HCT116 (cell line): Measurements from ENCODE around the gene ZNHIT6. TPM values are rescaled to one million over a fixed set of nuclear protein-coding genes. Genes with fewer than 3 reads are reported as not detected.

ENCODE experiments used
- ATAC-seq: fragments of 200-7000 bp; cut with Tn5 transposase; 2 replicates; pipeline ENCODE4 v1.9.1; 2020; ENCODE audit warnings: mild to moderate bottlenecking, moderate library complexity
- BruUV-seq: library from RNA; stranded (reverse); fragments of 400-500 nt; replicated peaks from 2 replicates; lab custom pipeline; 2021; lab: Mats Ljungman, UMichigan
- CTCF ChIA-PET: fragments of 300-600 bp; sonication (Branson Sonifier 250); formaldehyde crosslinking; loops from one replicate; lab custom pipeline; 2021; ENCODE audit warnings: antibody characterized with exemption; lab: Charles Lee
- POLR2A ChIA-PET: fragments of 300-600, 350-600 bp; sonication (Branson Sonifier 250); formaldehyde crosslinking; loops from one replicate; lab custom pipeline; 2021; ENCODE audit warnings: antibody characterized with exemption; lab: Charles Lee
- RAD21 ChIA-PET, 2 experiments: fragments of 300-600 bp; sonication (Branson Sonifier 250); formaldehyde crosslinking; loops; one replicate each; lab custom pipeline; 2023; ENCODE audit warnings: low total read pairs in 2 of 2; ENCODE audit not compliant: uncharacterized antibody in 2 of 2, unreplicated experiment in 2 of 2, low non-redundant PET in 1 of 2; lab: Charles Lee
- DNase-seq: peaks from one replicate; pipeline ENCODE4 v3.0.0-alpha.2; 2010; ENCODE audit warnings: low read depth, low spot score
- H2AFZ ChIP-seq: fragments of 200-600 bp; shearing (Covaris generic), sonication (generic); 2 replicates; pipeline ENCODE4 v1.6.1; 2017; ENCODE audit warnings: low read depth, mixed run types, mixed read lengths, antibody characterized with exemption, low read length; ENCODE audit not compliant: poor library complexity, severe bottlenecking
- H3K27ac ChIP-seq: 2 replicates; pipeline ENCODE4 v1.5.1; 2012; ENCODE audit warnings: low read depth, low read length
- H3K27me3 ChIP-seq: fragments of 200-600 bp; sonication (generic); 2 replicates; pipeline ENCODE4 v1.6.1; 2016; ENCODE audit warnings: mixed run types, low read length, mixed read lengths; ENCODE audit not compliant: insufficient read depth
- H3K36me3 ChIP-seq, 2 experiments: fragments of 200-500 bp in 1 of 2; fragments of 200-600 bp in 1 of 2; sonication (Bioruptor generic) in 1 of 2; sonication (generic) in 1 of 2; 2 replicates each; pipeline versions ENCODE4 v1.5.1 to v1.6.1; 2014 to 2016; ENCODE audit warnings: low read length in 2 of 2, inconsistent platforms in 1 of 2, mixed read lengths in 1 of 2, mixed run types in 1 of 2; ENCODE audit not compliant: insufficient read depth in 2 of 2, control insufficient read depth in 1 of 2
- H3K4me1 ChIP-seq, 2 experiments: fragments of 200-600 bp in 1 of 2; sonication (generic) in 1 of 2; 2 replicates each; pipeline versions ENCODE4 v1.5.1 to v1.6.1; 2012 to 2017; ENCODE audit warnings: low read length in 2 of 2, inconsistent platforms in 1 of 2, mild to moderate bottlenecking in 1 of 2, mixed read lengths in 1 of 2, mixed run types in 1 of 2, moderate library complexity in 1 of 2; ENCODE audit not compliant: insufficient read depth in 2 of 2, control insufficient read depth in 1 of 2
- H3K4me2 ChIP-seq: fragments of 200-600 bp; sonication (generic); 2 replicates; pipeline ENCODE4 v1.6.1; 2017; ENCODE audit warnings: mixed run types, low read length, mixed read lengths
- H3K4me3 ChIP-seq, 2 experiments: fragments of 200-600 bp in 1 of 2; sonication (generic) in 1 of 2; replicated peaks in 1 of 2; 2 replicates each; pipeline ENCODE4 v1.5.1; 2011 to 2016; ENCODE audit warnings: low read length in 2 of 2, control low read depth in 1 of 2, low read depth in 1 of 2, mild to moderate bottlenecking in 1 of 2, mixed read lengths in 1 of 2, mixed run types in 1 of 2
- H3K79me2 ChIP-seq: fragments of 200-600 bp; sonication (generic); 2 replicates; pipeline ENCODE4 v1.6.1; 2017; ENCODE audit warnings: mild to moderate bottlenecking, mixed run types, low read length, moderate library complexity, mixed read lengths; ENCODE audit not compliant: insufficient read depth
- H3K9ac ChIP-seq: fragments of 200-600 bp; sonication (generic); 2 replicates; pipeline ENCODE4 v1.6.1; 2016; ENCODE audit warnings: low read length, mixed read lengths
- H3K9me2 ChIP-seq: fragments of 200-600 bp; sonication (generic), shearing (Covaris generic); 2 replicates; pipeline ENCODE4 v1.6.1; 2017; ENCODE audit warnings: mixed run types, mild to moderate bottlenecking, moderate library complexity; ENCODE audit not compliant: insufficient read depth
- H3K9me3 ChIP-seq, 2 experiments: fragments of 200-500 bp in 1 of 2; fragments of 200-600 bp in 1 of 2; sonication (Bioruptor generic) in 1 of 2; sonication (generic) in 1 of 2; 2 replicates each; pipeline ENCODE4 v1.6.1; 2014 to 2017; ENCODE audit warnings: low read length in 2 of 2, mixed read lengths in 2 of 2, inconsistent platforms in 1 of 2, low read depth in 1 of 2, mild to moderate bottlenecking in 1 of 2, mixed run types in 1 of 2, moderate library complexity in 1 of 2; ENCODE audit not compliant: control insufficient read depth in 1 of 2, insufficient read depth in 1 of 2
- H4K20me1 ChIP-seq: fragments of 200-600 bp; sonication (generic), shearing (Covaris generic); 2 replicates; pipeline ENCODE4 v1.6.1; 2017; ENCODE audit warnings: mixed run types, mild to moderate bottlenecking, moderate library complexity; ENCODE audit not compliant: insufficient read depth
- CBX3 ChIP-seq: IDR thresholded peaks from 2 replicates; pipeline ENCODE4 v1.6.1; 2012; ENCODE audit warnings: low read depth
- CEBPB ChIP-seq: IDR thresholded peaks from 2 replicates; pipeline ENCODE4 v1.6.1; 2012; ENCODE audit warnings: low read depth
- EGR1 ChIP-seq: IDR thresholded peaks from 2 replicates; pipeline ENCODE4 v1.6.1; 2012; ENCODE audit warnings: low read depth
- EZH2 ChIP-seq: fragments of 200-600 bp; sonication (generic); IDR thresholded peaks from 2 replicates; pipeline ENCODE4 v1.6.1; 2017; ENCODE audit warnings: antibody characterized with exemption, mixed run types
- EZH2phosphoT487 ChIP-seq: fragments of 200-600 bp; IDR thresholded peaks from 2 replicates; pipeline ENCODE4 v1.6.1; 2018; ENCODE audit warnings: antibody characterized with exemption, borderline replicate concordance
- FOSL1 ChIP-seq: IDR thresholded peaks from 2 replicates; pipeline ENCODE4 v1.6.1; 2012; ENCODE audit warnings: low read depth
- JUND ChIP-seq: IDR thresholded peaks from 2 replicates; pipeline ENCODE4 v1.6.1; 2012
- POLR2AphosphoS5 ChIP-seq: IDR thresholded peaks from 2 replicates; pipeline ENCODE4 v1.6.1; 2011; ENCODE audit warnings: mild to moderate bottlenecking, low read depth, low read length, moderate library complexity
- RAD21 ChIP-seq: IDR thresholded peaks from 2 replicates; pipeline ENCODE4 v1.6.1; 2012; ENCODE audit warnings: low read depth, mild to moderate bottlenecking
- REST ChIP-seq: IDR thresholded peaks from 2 replicates; pipeline ENCODE4 v1.6.1; 2012; ENCODE audit warnings: low read depth
- SIN3A ChIP-seq: IDR thresholded peaks from 2 replicates; pipeline ENCODE4 v1.6.1; 2012; ENCODE audit warnings: low read depth
- SRF ChIP-seq: IDR thresholded peaks from 2 replicates; pipeline ENCODE4 v1.6.1; 2012; ENCODE audit warnings: low read depth
- TCF7L2 ChIP-seq: IDR thresholded peaks from 2 replicates; pipeline ENCODE4 v1.7.0; 2011; ENCODE audit warnings: borderline replicate concordance, inconsistent platforms; ENCODE audit not compliant: insufficient read depth, insufficient read length; ENCODE audit errors: extremely low read depth
- YY1 ChIP-seq: IDR thresholded peaks from 2 replicates; pipeline ENCODE4 v1.6.1; 2011; ENCODE audit warnings: low read length, low read depth, moderate library complexity, mild to moderate bottlenecking; ENCODE audit not compliant: insufficient replicate concordance; ENCODE audit errors: extremely low read depth
- ZFX ChIP-seq: fragments of 450-650 bp; IDR thresholded peaks from 2 replicates; pipeline ENCODE4 v1.6.1; 2017
- ZNF274 ChIP-seq: fragments of 200-500 bp; sonication (Bioruptor generic); IDR thresholded peaks from 2 replicates; pipeline ENCODE4 v1.6.1; 2014; ENCODE audit warnings: mild to moderate bottlenecking, low read depth, low read length, inconsistent platforms
- intact Hi-C: fragments of 100-400 bp; cut with micrococcal nuclease; formaldehyde crosslinking; loops from 2 replicates; pipeline ENCODE4 v1.10.0; 2022
- total RNA-seq: library from RNA; stranded (reverse); gene quantifications from one replicate; pipeline ENCODE4 v1.2.1, GENCODE V29; 2021; ENCODE audit not compliant: unreplicated experiment
- TF ChIP-seq, protein P1 (sequence below): IDR thresholded peaks from 2 replicates; pipeline ENCODE4 v1.6.1; 2012
- TF ChIP-seq, protein P2 (sequence below): IDR thresholded peaks from 2 replicates; pipeline ENCODE4 v1.6.1; 2011; ENCODE audit warnings: mild to moderate bottlenecking, low read length, moderate library complexity; ENCODE audit not compliant: insufficient replicate concordance; ENCODE audit errors: extremely low read depth
- TF ChIP-seq, protein P3 (sequence below): IDR thresholded peaks from 2 replicates; pipeline ENCODE4 v1.6.1; 2012

The ZNHIT6 gene
- total RNA-seq, 1 experiment from 2014 or later: 18.4 TPM

DNA sequence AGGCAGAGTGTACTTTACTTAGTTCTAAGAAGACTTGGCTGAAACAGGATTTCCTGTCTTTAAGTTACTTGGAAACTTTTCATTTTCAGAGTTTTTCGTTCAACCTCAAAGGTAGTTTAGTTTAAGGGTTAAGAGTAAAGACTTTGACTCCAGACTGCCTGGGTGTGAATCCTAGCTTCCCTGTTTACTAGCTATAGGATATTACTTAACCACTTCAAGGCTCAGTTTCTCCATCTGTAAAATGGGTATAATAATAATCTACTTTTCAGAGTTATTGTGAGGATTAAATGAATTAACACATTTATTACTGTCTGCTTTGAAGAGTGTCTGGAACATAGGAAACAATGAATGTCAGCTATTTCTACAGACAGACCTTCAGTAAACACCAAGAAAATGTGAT is 30.0 kb downstream of the ZNHIT6 start:
- H4K20me1 ChIP-seq: no peaks in the 10 kb centered on the region
- no peak for TF ChIP-seq EZH2
- TF ChIP-seq POLR2AphosphoS5: no peak
- TF ChIP-seq JUND: no peak
- no peak for TF ChIP-seq CEBPB
- TF ChIP-seq, protein P1, sequence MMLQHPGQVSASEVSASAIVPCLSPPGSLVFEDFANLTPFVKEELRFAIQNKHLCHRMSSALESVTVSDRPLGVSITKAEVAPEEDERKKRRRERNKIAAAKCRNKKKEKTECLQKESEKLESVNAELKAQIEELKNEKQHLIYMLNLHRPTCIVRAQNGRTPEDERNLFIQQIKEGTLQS: no peak
- TF ChIP-seq, protein P2, sequence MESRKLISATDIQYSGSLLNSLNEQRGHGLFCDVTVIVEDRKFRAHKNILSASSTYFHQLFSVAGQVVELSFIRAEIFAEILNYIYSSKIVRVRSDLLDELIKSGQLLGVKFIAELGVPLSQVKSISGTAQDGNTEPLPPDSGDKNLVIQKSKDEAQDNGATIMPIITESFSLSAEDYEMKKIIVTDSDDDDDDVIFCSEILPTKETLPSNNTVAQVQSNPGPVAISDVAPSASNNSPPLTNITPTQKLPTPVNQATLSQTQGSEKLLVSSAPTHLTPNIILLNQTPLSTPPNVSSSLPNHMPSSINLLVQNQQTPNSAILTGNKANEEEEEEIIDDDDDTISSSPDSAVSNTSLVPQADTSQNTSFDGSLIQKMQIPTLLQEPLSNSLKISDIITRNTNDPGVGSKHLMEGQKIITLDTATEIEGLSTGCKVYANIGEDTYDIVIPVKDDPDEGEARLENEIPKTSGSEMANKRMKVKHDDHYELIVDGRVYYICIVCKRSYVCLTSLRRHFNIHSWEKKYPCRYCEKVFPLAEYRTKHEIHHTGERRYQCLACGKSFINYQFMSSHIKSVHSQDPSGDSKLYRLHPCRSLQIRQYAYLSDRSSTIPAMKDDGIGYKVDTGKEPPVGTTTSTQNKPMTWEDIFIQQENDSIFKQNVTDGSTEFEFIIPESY: no peak
- TF ChIP-seq EGR1: no peak
- TF ChIP-seq ZNF274: no peak
- no peak for TF ChIP-seq FOSL1
- no peak for TF ChIP-seq TCF7L2
- TF ChIP-seq EZH2phosphoT487: no peak
- TF ChIP-seq SIN3A: no peak
- TF ChIP-seq, protein P3, sequence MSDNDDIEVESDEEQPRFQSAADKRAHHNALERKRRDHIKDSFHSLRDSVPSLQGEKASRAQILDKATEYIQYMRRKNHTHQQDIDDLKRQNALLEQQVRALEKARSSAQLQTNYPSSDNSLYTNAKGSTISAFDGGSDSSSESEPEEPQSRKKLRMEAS: no peak
- no peak for TF ChIP-seq RAD21
- TF ChIP-seq SRF: no peak
- no peak for TF ChIP-seq YY1
- TF ChIP-seq ZFX: no peak
- TF ChIP-seq REST: no peak
- TF ChIP-seq CBX3: no peak
- TF ChIP-seq, all 23 proteins: peak for 0
- no TSS peak for BruUV-seq
- ChIA-PET POLR2A (no interaction called here), RAD21 (no interaction called here), CTCF (no interaction called here)
- H3K36me3 ChIP-seq: peaks cover 3 to 16% of the 10 kb centered on the region in 2 experiments; a peak in 2 of 4 replicates
- no peak overlapping the region for H3K9ac ChIP-seq
- H3K27ac ChIP-seq: no peak overlapping the region
- no peak overlapping the region for H3K4me2 ChIP-seq
- DNase-seq (no peak), ATAC-seq (no peak)
- H3K9me2 ChIP-seq: no peaks in the 10 kb centered on the region
- H3K9me3 ChIP-seq: no peaks in the 10 kb centered on the region
- intact Hi-C loops: no loop called here
- H2AFZ ChIP-seq: no peak overlapping the region
- no peaks in the 10 kb centered on the region for H3K27me3 ChIP-seq
- peaks cover 7% of the 10 kb centered on the region for H3K79me2 ChIP-seq
- H3K4me3 ChIP-seq: no peak overlapping the region
- no peaks in the 10 kb centered on the region for H3K4me1 ChIP-seq
